Naive thymus-derived CD4-positive, alpha-beta T cell (primary cell): Measurements from ENCODE around the gene CYGB. TPM values are rescaled to one million over a fixed set of nuclear protein-coding genes. Genes with fewer than 3 reads are reported as not detected.

Source experiments
- ATAC-seq: fragments of 150-1000 bp; cut with Tn5 transposase; 2 replicates; pipeline ENCODE4 v1.10.0; 2021; ENCODE audit warnings: mild to moderate bottlenecking, moderate library complexity
- CTCF ChIA-PET: fragments of 350-600 bp; sonication (Branson Sonifier 250); formaldehyde crosslinking; loops from one replicate; lab custom pipeline; 2021; ENCODE audit warnings: antibody characterized with exemption; lab: Charles Lee
- POLR2A ChIA-PET: fragments of 350-600 bp; sonication (Branson Sonifier 250); formaldehyde crosslinking; loops from one replicate; lab custom pipeline; 2021; ENCODE audit warnings: antibody characterized with exemption, inconsistent platforms; lab: Charles Lee
- DNase-seq, 9 donors: peaks; one replicate each; pipeline versions ENCODE4 v3.0.0 to v3.0.0-alpha.2; 2020 to 2022; ENCODE audit warnings: mixed read lengths in 1 of 9
- H3K27ac ChIP-seq: one replicate; pipeline ENCODE4 v1.7.0; 2013; ENCODE audit warnings: mild to moderate bottlenecking, low read depth, low read length, moderate library complexity
- H3K27me3 ChIP-seq, 2 donors: one replicate each; pipeline ENCODE4 v1.7.0; 2013; ENCODE audit warnings: low read length in 2 of 2, mild to moderate bottlenecking in 2 of 2, moderate library complexity in 2 of 2; ENCODE audit not compliant: control insufficient read depth in 2 of 2, insufficient read depth in 2 of 2
- H3K36me3 ChIP-seq, 3 experiments: 1 replicate in 2 of 3; 2 replicates in 1 of 3; pipeline ENCODE4 v1.7.0; 2013; ENCODE audit warnings: low read length in 3 of 3, mild to moderate bottlenecking in 3 of 3, moderate library complexity in 1 of 3; ENCODE audit not compliant: insufficient read depth in 3 of 3, control insufficient read depth in 2 of 3
- H3K4me1 ChIP-seq, 2 donors: one replicate each; pipeline ENCODE4 v1.7.0; 2013; ENCODE audit warnings: low read length in 2 of 2, mild to moderate bottlenecking in 2 of 2, moderate library complexity in 1 of 2; ENCODE audit not compliant: control insufficient read depth in 2 of 2, insufficient read depth in 2 of 2
- H3K4me3 ChIP-seq: 2 replicates; pipeline ENCODE4 v1.7.0; 2013; ENCODE audit warnings: mild to moderate bottlenecking, low read length
- H3K9me3 ChIP-seq, 3 experiments: 1 replicate in 2 of 3; 2 replicates in 1 of 3; pipeline ENCODE4 v1.7.0; 2013; ENCODE audit warnings: low read length in 3 of 3; ENCODE audit not compliant: control insufficient read depth in 2 of 3
- H3K27ac Mint-ChIP-seq, 9 donors: one replicate each; pipeline ENCODE4 v1.8.0; 2020 to 2022; ENCODE audit warnings: mixed read lengths in 9 of 9, mild to moderate bottlenecking in 8 of 9, moderate library complexity in 5 of 9, inconsistent platforms in 2 of 9
- H3K27me3 Mint-ChIP-seq, 5 donors: one replicate each; pipeline ENCODE4 v1.8.0; 2021 to 2022; ENCODE audit warnings: mixed read lengths in 5 of 5, mild to moderate bottlenecking in 1 of 5
- H3K36me3 Mint-ChIP-seq, 5 donors: one replicate each; pipeline ENCODE4 v1.8.0; 2020 to 2022; ENCODE audit warnings: mixed read lengths in 5 of 5, mild to moderate bottlenecking in 3 of 5, inconsistent platforms in 1 of 5
- H3K4me1 Mint-ChIP-seq, 7 donors: one replicate each; pipeline ENCODE4 v1.8.0; 2020 to 2022; ENCODE audit warnings: mixed read lengths in 7 of 7, mild to moderate bottlenecking in 3 of 7, inconsistent platforms in 1 of 7
- H3K4me3 Mint-ChIP-seq, 10 donors: one replicate each; pipeline ENCODE4 v1.8.0; 2020 to 2022; ENCODE audit warnings: mild to moderate bottlenecking in 10 of 10, mixed read lengths in 10 of 10, moderate library complexity in 6 of 10, inconsistent platforms in 2 of 10
- H3K9me3 Mint-ChIP-seq, 11 donors: one replicate each; pipeline ENCODE4 v1.8.0; 2020 to 2022; ENCODE audit warnings: mixed read lengths in 11 of 11, mild to moderate bottlenecking in 4 of 11, inconsistent platforms in 1 of 11, moderate library complexity in 1 of 11
- intact Hi-C, 2 donors: fragments of 100-400 bp; cut with micrococcal nuclease; formaldehyde crosslinking; loops; one replicate each; pipeline ENCODE4 v1.15.1; 2023
- polyA plus RNA-seq, 2 donors: library from polyadenylated mRNA; unstranded; fragments of 300-500 nt; fragmentation: Illumina TruSeq; gene quantifications; one replicate each; pipeline ENCODE4 v1.2.3, GENCODE V29; 2021
- total RNA-seq, 6 experiments: library from RNA in 5 of 6; stranded (reverse) in 5 of 6; gene quantifications; 1 replicate in 5 of 6; 2 replicates in 1 of 6; pipeline ENCODE4 v1.2.3 and lab custom pipeline; 2021 to 2026

The CYGB gene
- total RNA-seq, result not detected
- polyA plus RNA-seq, result under 1 TPM; 0.33 to 0.35 TPM
- total RNA-seq (lab: John Stamatoyannopoulos, UW), result not detected

GRCh38 chr17:76537578-76538280 lies at the start of gene CYGB:
CYGB (minus strand) TSS chr17:76537709; CDS start chr17:76537542, 167 bp downstream.
- H3K27me3 Mint-ChIP-seq, result peaks cover 22 to 70% (median 28%) of the 10 kb centered on the region in 5 donors
- intact Hi-C loops, result no loop called here
- ChIA-PET CTCF (interaction anchor here (0.5 to 1.1 kb wide), 2 partner anchors 9 to 469 kb away, joined by 3 to 4 read pairs; no protein-coding TSS in a partner anchor), POLR2A (interaction anchor here (1.0 kb wide), 1 partner anchor 140 kb away, joined by 3 read pairs; no protein-coding TSS in a partner anchor)
- H3K4me3 ChIP-seq, result no peak within 1 kb of the TSS
- no peak within 1 kb of the TSS for H3K27ac ChIP-seq
- H3K9me3 ChIP-seq, result no peaks in the 10 kb centered on the region
- DNase-seq (peak in 4 of 9 donors; percentile 21 to 35 (median 28)), ATAC-seq (peak; percentile 55)
- peaks cover 1 to 12% (median 10%) of the 10 kb centered on the region in 7 donors for H3K4me1 Mint-ChIP-seq
- H3K36me3 ChIP-seq, result no peaks in the 10 kb centered on the region
- H3K27ac Mint-ChIP-seq, result peak within 1 kb of the TSS in 1 of 9 donors; percentile 38
- no peaks in the 10 kb centered on the region for H3K4me1 ChIP-seq
- H3K27me3 ChIP-seq, result peaks cover 0 to 5% of the 10 kb centered on the region in 2 donors
- peak within 1 kb of the TSS in 8 of 10 donors; percentile 16 to 75 (median 56) for H3K4me3 Mint-ChIP-seq
- peaks cover 0 to 3% (median 0%) of the 10 kb centered on the region in 5 donors for H3K36me3 Mint-ChIP-seq
- no peaks in the 10 kb centered on the region for H3K9me3 Mint-ChIP-seq

GRCh38 chr17:76586741-76587487 lies 49.4 kb upstream of the CYGB start:
- peaks cover 46 to 79% (median 53%) of the 10 kb centered on the region in 5 donors for H3K27me3 Mint-ChIP-seq
- Histone ChIP-seq H3K4me3 (no peak overlapping the region), H3K9me3 (no peaks in the 10 kb centered on the region), H3K27ac (no peak overlapping the region), H3K27me3 (peaks cover 0 to 22% of the 10 kb centered on the region in 2 donors), H3K4me1 (peaks cover 4 to 6% of the 10 kb centered on the region in 2 donors), H3K36me3 (no peaks in the 10 kb centered on the region)
- DNase-seq (no peak), ATAC-seq (no peak)
- peaks cover 2 to 17% (median 5%) of the 10 kb centered on the region in 7 donors for H3K4me1 Mint-ChIP-seq
- CTCF ChIA-PET, result interaction anchor here (0.6 kb wide), 2 partner anchors 120 to 178 kb away, joined by 3 read pairs; partner anchors contain the start of gene AANAT
- peak overlapping the region in 8 of 10 donors; percentile 24 to 78 (median 44) for H3K4me3 Mint-ChIP-seq
- peaks cover 0 to 12% (median 8%) of the 10 kb centered on the region in 5 donors for H3K36me3 Mint-ChIP-seq
- intact Hi-C loops, result loop anchor here in 1 of 2 donors (1.0 kb wide), 1 partner anchor 29 kb away; no protein-coding TSS in a partner anchor
- peaks cover 0 to 10% (median 1%) of the 10 kb centered on the region in 11 donors for H3K9me3 Mint-ChIP-seq
- H3K27ac Mint-ChIP-seq, result no peak overlapping the region
- POLR2A ChIA-PET, result no interaction called here

GRCh38 chr17:76585649-76586593 lies 48.4 kb upstream of the CYGB start, which contains the start of gene ST6GALNAC2:
ST6GALNAC2 (minus strand) TSS chr17:76585860; CDS start chr17:76585808, 52 bp downstream.
- ATAC-seq (peak; percentile 88), DNase-seq (peak in 3 of 9 donors; percentile 25 to 49 (median 45))
- peaks cover 0 to 22% of the 10 kb centered on the region in 2 donors for H3K27me3 ChIP-seq
- H3K36me3 ChIP-seq, result no peaks in the 10 kb centered on the region
- no peak within 1 kb of the TSS for H3K27ac ChIP-seq
- Mint-ChIP-seq H3K36me3 (peaks cover 0 to 12% (median 8%) of the 10 kb centered on the region in 5 donors), H3K4me3 (peak within 1 kb of the TSS; percentile 32 to 80 (median 67)), H3K4me1 (peaks cover 2 to 17% (median 5%) of the 10 kb centered on the region in 7 donors), H3K27me3 (peaks cover 43 to 79% (median 53%) of the 10 kb centered on the region in 5 donors), H3K27ac (no peak within 1 kb of the TSS), H3K9me3 (peaks cover 0 to 10% (median 1%) of the 10 kb centered on the region in 11 donors)
- peaks cover 4 to 6% of the 10 kb centered on the region in 2 donors for H3K4me1 ChIP-seq
- intact Hi-C loops, result loop anchor here in 1 of 2 donors (1.0 kb wide), 1 partner anchor 28 kb away; no protein-coding TSS in a partner anchor
- ChIA-PET CTCF (interaction anchor here (0.6 kb wide), 2 partner anchors 48 to 177 kb away, joined by 3 read pairs; no protein-coding TSS in a partner anchor), POLR2A (interaction anchor here (0.9 kb wide), 1 partner anchor 63 kb away, joined by 3 read pairs; no protein-coding TSS in a partner anchor)
- no peaks in the 10 kb centered on the region for H3K9me3 ChIP-seq
- H3K4me3 ChIP-seq, result peak within 1 kb of the TSS; percentile 52

GRCh38 chr17:76585033-76585648 lies 47.6 kb upstream of the CYGB start:
- H3K4me3 ChIP-seq, result peak overlapping the region; percentile 52
- Mint-ChIP-seq H3K36me3 (peaks cover 0 to 12% (median 8%) of the 10 kb centered on the region in 5 donors), H3K27ac (no peak overlapping the region), H3K4me3 (peak overlapping the region; percentile 32 to 80 (median 67)), H3K9me3 (peaks cover 0 to 10% (median 1%) of the 10 kb centered on the region in 11 donors), H3K27me3 (peaks cover 43 to 76% (median 51%) of the 10 kb centered on the region in 5 donors), H3K4me1 (peaks cover 2 to 17% (median 5%) of the 10 kb centered on the region in 7 donors)
- H3K27ac ChIP-seq, result no peak overlapping the region
- H3K4me1 ChIP-seq, result peaks cover 4 to 6% of the 10 kb centered on the region in 2 donors
- ChIA-PET CTCF (interaction anchor here (0.6 kb wide), 1 partner anchor 222 kb away, joined by 4 read pairs; no protein-coding TSS in a partner anchor), POLR2A (interaction anchor here (0.9 kb wide), 1 partner anchor 62 kb away, joined by 3 read pairs; no protein-coding TSS in a partner anchor)
- H3K36me3 ChIP-seq, result no peaks in the 10 kb centered on the region
- H3K27me3 ChIP-seq, result peaks cover 0 to 22% of the 10 kb centered on the region in 2 donors
- DNase-seq (peak in 4 of 9 donors; percentile 9 to 38 (median 18)), ATAC-seq (peak; percentile 7)
- no peaks in the 10 kb centered on the region for H3K9me3 ChIP-seq
- intact Hi-C loops, result no loop called here

GRCh38 chr17:76584427-76585032 lies 47.0 kb upstream of the CYGB start:
- Mint-ChIP-seq H3K4me3 (peak overlapping the region; percentile 56 to 80 (median 67)), H3K4me1 (peaks cover 2 to 17% (median 7%) of the 10 kb centered on the region in 7 donors), H3K27me3 (peaks cover 41 to 75% (median 45%) of the 10 kb centered on the region in 5 donors), H3K27ac (no peak overlapping the region), H3K36me3 (peaks cover 0 to 12% (median 6%) of the 10 kb centered on the region in 5 donors), H3K9me3 (peaks cover 0 to 8% (median 1%) of the 10 kb centered on the region in 11 donors)
- ChIA-PET CTCF (interaction anchor here (0.6 to 1.1 kb wide), 2 partner anchors 97 to 221 kb away, joined by 3 to 4 read pairs; no protein-coding TSS in a partner anchor), POLR2A (no interaction called here)
- Histone ChIP-seq H3K36me3 (no peaks in the 10 kb centered on the region), H3K4me1 (peaks cover 4 to 6% of the 10 kb centered on the region in 2 donors), H3K9me3 (no peaks in the 10 kb centered on the region), H3K27me3 (peaks cover 0 to 22% of the 10 kb centered on the region in 2 donors), H3K27ac (no peak overlapping the region), H3K4me3 (peak overlapping the region; percentile 52)
- ATAC-seq (no peak), DNase-seq (no peak)
- intact Hi-C loops, result no loop called here
